OCI-LY1 (cell line): ENCODE data around the gene SHROOM4.

ENCODE experiments used
- H2AFZ ChIP-seq: fragments of 200-600 bp; sonication (generic), shearing (Covaris generic); 2 replicates; pipeline ENCODE4 v1.6.0; 2014; ENCODE audit warnings: antibody characterized with exemption, mild to moderate bottlenecking, low read length
- H3F3A ChIP-seq: fragments of 200-600 bp; sonication (generic), shearing (Covaris generic); 2 replicates; pipeline ENCODE4 v1.6.0; 2014; ENCODE audit warnings: mild to moderate bottlenecking, antibody characterized with exemption, low read length, moderate library complexity; ENCODE audit not compliant: insufficient read depth
- H3K27ac ChIP-seq: fragments of 200-600 bp; sonication (generic); 2 replicates; pipeline ENCODE4 v1.5.1; 2014; ENCODE audit warnings: low read length, mixed run types, mild to moderate bottlenecking, low read depth; ENCODE audit not compliant: poor library complexity, severe bottlenecking
- H3K27me3 ChIP-seq: fragments of 200-600 bp; sonication (generic); 2 replicates; pipeline ENCODE4 v1.6.0; 2014; ENCODE audit warnings: antibody characterized with exemption, mild to moderate bottlenecking, low read length, moderate library complexity; ENCODE audit not compliant: insufficient read depth
- H3K36me3 ChIP-seq: fragments of 200-600 bp; sonication (generic); 2 replicates; pipeline ENCODE4 v1.6.1; 2014; ENCODE audit warnings: mild to moderate bottlenecking, antibody characterized with exemption, low read length, moderate library complexity, mixed read lengths; ENCODE audit not compliant: insufficient read depth
- H3K4me1 ChIP-seq: fragments of 200-600 bp; sonication (generic); 2 replicates; pipeline ENCODE4 v1.5.1; 2014; ENCODE audit warnings: mild to moderate bottlenecking, low read length, moderate library complexity; ENCODE audit not compliant: insufficient read depth, severe bottlenecking
- H3K4me2 ChIP-seq: fragments of 200-600 bp; sonication (generic), shearing (Covaris generic); 2 replicates; pipeline ENCODE4 v1.6.1; 2014; ENCODE audit warnings: low read length
- H3K4me3 ChIP-seq: fragments of 200-600 bp; sonication (generic); 2 replicates; pipeline ENCODE4 v1.5.1; 2014; ENCODE audit warnings: low read length, low read depth, mild to moderate bottlenecking, mixed read lengths; ENCODE audit not compliant: poor library complexity, severe bottlenecking
- H3K79me2 ChIP-seq: fragments of 200-600 bp; shearing (Covaris generic); 2 replicates; pipeline ENCODE4 v1.6.1; 2016; ENCODE audit warnings: mixed run types, low read length, mixed read lengths; ENCODE audit not compliant: insufficient read depth
- H3K9ac ChIP-seq: fragments of 200-600 bp; sonication (generic), shearing (Covaris generic); 2 replicates; pipeline ENCODE4 v1.6.1; 2014; ENCODE audit warnings: mild to moderate bottlenecking, low read length, mixed read lengths
- H3K9me2 ChIP-seq: fragments of 200-600 bp; sonication (generic), shearing (Covaris generic); 2 replicates; pipeline ENCODE4 v1.6.1; 2014; ENCODE audit warnings: low read depth, mild to moderate bottlenecking, low read length, mixed read lengths
- H3K9me3 ChIP-seq: fragments of 200-600 bp; shearing (Covaris generic); 2 replicates; pipeline ENCODE4 v1.6.1; 2014; ENCODE audit warnings: low read length, mixed read lengths
- H4K20me1 ChIP-seq: fragments of 200-600 bp; sonication (generic), shearing (Covaris generic); 2 replicates; pipeline ENCODE4 v1.6.0; 2016; ENCODE audit warnings: mild to moderate bottlenecking, low read length; ENCODE audit not compliant: insufficient read depth
- EZH2 ChIP-seq: fragments of 200-600 bp; sonication (generic), shearing (Covaris generic); IDR thresholded peaks from 2 replicates; pipeline ENCODE4 v1.8.0; 2017; ENCODE audit warnings: borderline replicate concordance, mixed run types, mild to moderate bottlenecking, antibody characterized with exemption, low read length, moderate library complexity, mixed read lengths
- TF ChIP-seq, protein P1 (sequence below): fragments of 200-600 bp; sonication (generic), shearing (Covaris generic); IDR thresholded peaks from 2 replicates; pipeline ENCODE4 v1.5.1; 2017; ENCODE audit warnings: mild to moderate bottlenecking, antibody characterized with exemption, low read length, moderate library complexity, mixed read lengths

The SHROOM4 gene

DNA sequence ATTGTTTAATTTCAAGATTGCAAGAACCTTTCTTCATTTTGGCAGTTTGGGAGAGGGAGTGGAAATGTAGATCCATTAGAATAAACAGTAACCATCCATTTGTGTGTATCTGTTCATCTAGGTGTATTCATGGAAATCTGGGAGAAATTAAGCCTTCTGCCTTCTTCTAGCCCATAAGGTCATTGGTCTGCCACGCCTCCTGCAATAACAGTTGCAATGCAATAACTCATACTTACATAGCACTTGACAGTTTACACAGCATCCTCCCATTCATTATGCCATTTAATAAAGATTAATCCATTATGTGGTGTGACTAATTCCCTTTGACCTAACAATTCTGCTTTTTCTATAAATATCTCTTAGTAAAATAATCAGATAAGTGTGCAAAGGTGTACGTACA lies 42.6 kb downstream of the SHROOM4 start:
- Histone ChIP-seq H3K4me3 (no peak overlapping the region), H3K27me3 (no peaks in the 10 kb centered on the region), H3K79me2 (no peaks in the 10 kb centered on the region), H3K9me3 (no peaks in the 10 kb centered on the region), H3K36me3 (no peaks in the 10 kb centered on the region), H3K4me2 (no peak overlapping the region), H3K9ac (no peak overlapping the region), H3K4me1 (no peaks in the 10 kb centered on the region), H3F3A (no peaks in the 10 kb centered on the region), H3K27ac (no peak overlapping the region), H3K9me2 (no peaks in the 10 kb centered on the region), H4K20me1 (no peaks in the 10 kb centered on the region), H2AFZ (no peak overlapping the region)
- no peak for TF ChIP-seq EZH2
- TF ChIP-seq, protein P1, sequence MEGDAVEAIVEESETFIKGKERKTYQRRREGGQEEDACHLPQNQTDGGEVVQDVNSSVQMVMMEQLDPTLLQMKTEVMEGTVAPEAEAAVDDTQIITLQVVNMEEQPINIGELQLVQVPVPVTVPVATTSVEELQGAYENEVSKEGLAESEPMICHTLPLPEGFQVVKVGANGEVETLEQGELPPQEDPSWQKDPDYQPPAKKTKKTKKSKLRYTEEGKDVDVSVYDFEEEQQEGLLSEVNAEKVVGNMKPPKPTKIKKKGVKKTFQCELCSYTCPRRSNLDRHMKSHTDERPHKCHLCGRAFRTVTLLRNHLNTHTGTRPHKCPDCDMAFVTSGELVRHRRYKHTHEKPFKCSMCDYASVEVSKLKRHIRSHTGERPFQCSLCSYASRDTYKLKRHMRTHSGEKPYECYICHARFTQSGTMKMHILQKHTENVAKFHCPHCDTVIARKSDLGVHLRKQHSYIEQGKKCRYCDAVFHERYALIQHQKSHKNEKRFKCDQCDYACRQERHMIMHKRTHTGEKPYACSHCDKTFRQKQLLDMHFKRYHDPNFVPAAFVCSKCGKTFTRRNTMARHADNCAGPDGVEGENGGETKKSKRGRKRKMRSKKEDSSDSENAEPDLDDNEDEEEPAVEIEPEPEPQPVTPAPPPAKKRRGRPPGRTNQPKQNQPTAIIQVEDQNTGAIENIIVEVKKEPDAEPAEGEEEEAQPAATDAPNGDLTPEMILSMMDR, result no peak

DNA sequence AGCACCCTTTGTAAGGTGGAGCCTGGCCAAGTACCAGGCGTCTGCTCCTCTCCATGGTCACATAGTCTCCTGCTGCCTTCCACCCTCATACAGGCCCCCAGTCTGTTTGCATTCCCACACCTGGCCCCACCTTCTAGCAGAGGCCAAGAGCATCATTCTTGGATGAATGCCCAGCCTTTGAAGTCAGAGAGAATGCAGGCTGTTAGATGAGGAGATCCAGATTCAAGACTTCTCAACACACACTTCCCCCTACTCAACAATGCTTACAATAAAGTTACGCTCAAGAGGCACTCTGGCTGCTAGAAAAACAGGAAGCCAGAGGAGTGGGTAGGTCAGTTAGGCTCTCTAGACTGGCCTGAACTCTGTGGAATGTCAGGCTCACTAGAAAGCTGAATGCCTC lies 43.3 kb downstream of the SHROOM4 start:
- no peak overlapping the region for H3K4me2 ChIP-seq
- H3K9ac ChIP-seq, result no peak overlapping the region
- TF ChIP-seq, protein P1, result no peak
- H3F3A ChIP-seq, result no peaks in the 10 kb centered on the region
- no peak overlapping the region for H3K27ac ChIP-seq
- no peak overlapping the region for H3K4me3 ChIP-seq
- H3K79me2 ChIP-seq, result no peaks in the 10 kb centered on the region
- H3K9me2 ChIP-seq, result no peaks in the 10 kb centered on the region
- no peaks in the 10 kb centered on the region for H4K20me1 ChIP-seq
- H3K36me3 ChIP-seq, result no peaks in the 10 kb centered on the region
- no peaks in the 10 kb centered on the region for H3K4me1 ChIP-seq
- H3K27me3 ChIP-seq, result no peaks in the 10 kb centered on the region
- H3K9me3 ChIP-seq, result no peaks in the 10 kb centered on the region
- no peak overlapping the region for H2AFZ ChIP-seq

DNA sequence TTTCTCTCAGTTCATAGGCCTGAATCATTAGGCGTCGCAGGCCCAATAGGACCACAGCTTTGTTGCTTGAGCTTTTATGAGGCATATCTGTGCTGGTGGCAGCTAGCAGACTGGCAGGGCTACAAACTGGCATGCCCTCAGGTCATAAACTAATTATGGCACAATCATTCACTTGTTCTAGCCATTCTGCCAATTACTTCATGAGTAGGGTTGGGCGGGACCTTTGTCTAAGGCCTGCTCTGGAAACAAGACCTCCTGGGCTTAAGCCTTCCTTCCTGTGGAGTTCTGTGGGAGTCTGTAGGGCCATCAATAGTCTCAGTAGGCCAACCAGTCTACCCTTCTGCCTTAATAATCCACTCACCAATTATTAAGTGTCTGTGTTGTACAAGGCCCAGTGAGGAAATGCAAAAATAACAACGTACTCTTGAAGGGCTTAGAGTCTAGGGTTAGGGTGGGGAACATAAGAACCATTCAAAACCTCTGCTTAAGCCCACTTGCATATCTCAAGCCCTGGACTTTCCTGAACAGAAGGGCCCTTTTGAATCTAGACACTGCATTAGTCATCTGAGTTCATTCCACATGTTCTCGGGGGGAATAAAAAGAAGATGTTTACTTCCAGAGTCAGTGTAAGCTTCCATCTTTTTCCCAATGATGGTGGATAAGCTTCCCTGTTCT lies 44.5 kb downstream of the SHROOM4 start:
- Histone ChIP-seq H3K9me3 (no peaks in the 10 kb centered on the region), H3F3A (no peaks in the 10 kb centered on the region), H3K36me3 (no peaks in the 10 kb centered on the region), H3K79me2 (no peaks in the 10 kb centered on the region), H3K4me1 (no peaks in the 10 kb centered on the region), H2AFZ (no peak overlapping the region), H3K27ac (no peak overlapping the region), H4K20me1 (no peaks in the 10 kb centered on the region), H3K27me3 (no peaks in the 10 kb centered on the region), H3K9ac (no peak overlapping the region), H3K4me3 (no peak overlapping the region), H3K4me2 (no peak overlapping the region), H3K9me2 (no peaks in the 10 kb centered on the region)
- no peak for TF ChIP-seq EZH2
- TF ChIP-seq, protein P1, result no peak
